HEK293 (cell line): ENCODE measurements around the gene CLPTM1.
A peak's percentile ranks its signal among the peaks of the same experiment; 100 is the strongest.

Experiments
- CTCF ChIA-PET: fragments of 350-600 bp; formaldehyde crosslinking; extraction: SDS; loops from one replicate; lab custom pipeline; 2021; ENCODE audit warnings: antibody characterized with exemption; lab: Yijun Ruan, JAX
- POLR2A ChIA-PET: fragments of 300-600 bp; formaldehyde crosslinking; extraction: SDS; loops from one replicate; lab custom pipeline; 2020; ENCODE audit warnings: antibody characterized with exemption, inconsistent platforms; lab: Yijun Ruan, JAX
- H3K27ac ChIP-seq: fragments of 200-500 bp; sonication (Bioruptor generic); 2 replicates; pipeline ENCODE4 v1.5.1; 2014; ENCODE audit warnings: low read depth, low read length, control low read depth, inconsistent platforms; ENCODE audit errors: extremely low read depth
- H3K36me3 ChIP-seq, 2 experiments: fragments of 200-500 bp in 1 of 2; sonication (Bioruptor generic) in 1 of 2; 1 replicate in 1 of 2; 2 replicates in 1 of 2; pipeline ENCODE4 v1.5.1; 2014 to 2017; ENCODE audit warnings: inconsistent platforms in 2 of 2, low read length in 2 of 2; ENCODE audit not compliant: control insufficient read depth in 2 of 2, insufficient read depth in 1 of 2
- H3K4me1 ChIP-seq: fragments of 200-500 bp; sonication (Bioruptor generic); 2 replicates; pipeline ENCODE4 v1.5.1; 2014; ENCODE audit warnings: mild to moderate bottlenecking, low read length, inconsistent platforms; ENCODE audit not compliant: control insufficient read depth, insufficient read depth
- H3K4me3 ChIP-seq: 2 replicates; pipeline ENCODE4 v1.5.1; 2011; ENCODE audit warnings: low read depth, mild to moderate bottlenecking, control low read depth, low read length, moderate library complexity
- H3K9me3 ChIP-seq: fragments of 200-500 bp; sonication (Bioruptor generic); 2 replicates; pipeline ENCODE4 v1.5.1; 2014; ENCODE audit warnings: low read depth, low read length, inconsistent platforms; ENCODE audit not compliant: control insufficient read depth, insufficient read depth
- GLI2 ChIP-seq: fragments of 450-650 bp; formaldehyde crosslinking; IDR thresholded peaks from 2 replicates; pipeline ENCODE4; 2017; ENCODE audit warnings: missing biosample characterization, missing genetic modification characterization, low read depth, borderline replicate concordance
- GLIS1 ChIP-seq: fragments of 450-650 bp; formaldehyde crosslinking; IDR thresholded peaks from 2 replicates; pipeline ENCODE4 v1.5.1; 2016; ENCODE audit warnings: missing biosample characterization, missing genetic modification characterization
- MZF1 ChIP-seq: fragments of 450-650 bp; formaldehyde crosslinking; IDR thresholded peaks from 2 replicates; pipeline ENCODE4 v1.5.1; 2017; ENCODE audit warnings: missing biosample characterization, missing genetic modification characterization, borderline replicate concordance
- ZBTB1 ChIP-seq: fragments of 450-650 bp; formaldehyde crosslinking; IDR thresholded peaks from 2 replicates; pipeline ENCODE4 v1.5.1; 2016; ENCODE audit warnings: missing biosample characterization, missing genetic modification characterization
- ZNF133 ChIP-seq: fragments of 450-650 bp; formaldehyde crosslinking; IDR thresholded peaks from 2 replicates; pipeline ENCODE4 v1.5.1; 2016; ENCODE audit warnings: missing biosample characterization, missing genetic modification characterization
- ZNF214 ChIP-seq: fragments of 450-650 bp; formaldehyde crosslinking; IDR thresholded peaks from 2 replicates; pipeline ENCODE4 v1.5.1; 2017; ENCODE audit warnings: missing biosample characterization, mild to moderate bottlenecking, missing genetic modification characterization, borderline replicate concordance
- ZNF24 ChIP-seq: fragments of 450-650 bp; formaldehyde crosslinking; IDR thresholded peaks from 2 replicates; pipeline ENCODE4 v1.5.1; 2016; ENCODE audit warnings: missing biosample characterization, missing genetic modification characterization
- ZNF266 ChIP-seq: fragments of 450-650 bp; formaldehyde crosslinking; IDR thresholded peaks from 2 replicates; pipeline ENCODE4 v1.5.1; 2016; ENCODE audit warnings: missing biosample characterization, missing genetic modification characterization, low read depth
- ZNF501 ChIP-seq: fragments of 450-650 bp; formaldehyde crosslinking; IDR thresholded peaks from 2 replicates; pipeline ENCODE4 v1.5.1; 2016; ENCODE audit warnings: missing biosample characterization, missing genetic modification characterization
- ZNF544 ChIP-seq: fragments of 450-650 bp; formaldehyde crosslinking; IDR thresholded peaks from 2 replicates; pipeline ENCODE4 v1.5.0; 2017; ENCODE audit warnings: missing biosample characterization, missing genetic modification characterization
- ZNF580 ChIP-seq: fragments of 450-650 bp; formaldehyde crosslinking; IDR thresholded peaks from 2 replicates; pipeline ENCODE4 v1.5.1; 2016; ENCODE audit warnings: missing biosample characterization, missing genetic modification characterization
- ZNF600 ChIP-seq: fragments of 450-650 bp; formaldehyde crosslinking; IDR thresholded peaks from 2 replicates; pipeline ENCODE4 v1.5.1; 2016; ENCODE audit warnings: missing biosample characterization, missing genetic modification characterization
- ZNF621 ChIP-seq: fragments of 450-650 bp; formaldehyde crosslinking; IDR thresholded peaks from 2 replicates; pipeline ENCODE4 v1.5.1; 2017; ENCODE audit warnings: missing biosample characterization, missing genetic modification characterization
- ZNF623 ChIP-seq: fragments of 450-650 bp; formaldehyde crosslinking; IDR thresholded peaks from 2 replicates; pipeline ENCODE4 v1.5.1; 2016; ENCODE audit warnings: missing biosample characterization, missing genetic modification characterization
- ZNF639 ChIP-seq: fragments of 450-650 bp; formaldehyde crosslinking; IDR thresholded peaks from 2 replicates; pipeline ENCODE4 v1.5.1; 2016; ENCODE audit warnings: missing biosample characterization, missing genetic modification characterization
- ZNF654 ChIP-seq: fragments of 450-650 bp; formaldehyde crosslinking; IDR thresholded peaks from 2 replicates; pipeline ENCODE4 v1.5.1; 2016; ENCODE audit warnings: low read depth, missing biosample characterization, missing genetic modification characterization
- ZNF660 ChIP-seq: fragments of 450-650 bp; IDR thresholded peaks from 2 replicates; pipeline ENCODE4 v1.5.1; 2018; ENCODE audit warnings: missing biosample characterization, mild to moderate bottlenecking, missing genetic modification characterization
- ZNF664 ChIP-seq: fragments of 450-650 bp; formaldehyde crosslinking; IDR thresholded peaks from 2 replicates; pipeline ENCODE4 v1.5.1; 2016; ENCODE audit warnings: missing biosample characterization, missing genetic modification characterization
- ZSCAN16 ChIP-seq: fragments of 450-650 bp; formaldehyde crosslinking; IDR thresholded peaks from 2 replicates; pipeline ENCODE4 v1.5.1; 2016; ENCODE audit warnings: missing biosample characterization, missing genetic modification characterization
- TF ChIP-seq, protein P1 (sequence below): fragments of 450-650 bp; formaldehyde crosslinking; IDR thresholded peaks from 2 replicates; pipeline ENCODE4 v1.5.1; 2016; ENCODE audit warnings: missing biosample characterization, missing genetic modification characterization
- TF ChIP-seq, protein P2 (sequence below): fragments of 450-650 bp; IDR thresholded peaks from 2 replicates; pipeline ENCODE4 v1.5.1; 2018; ENCODE audit warnings: missing biosample characterization, mild to moderate bottlenecking, missing genetic modification characterization
- TF ChIP-seq, protein P3 (sequence below): fragments of 450-650 bp; formaldehyde crosslinking; IDR thresholded peaks from 2 replicates; pipeline ENCODE4 v1.5.1; 2016; ENCODE audit warnings: missing biosample characterization, missing genetic modification characterization

The CLPTM1 gene

DNA sequence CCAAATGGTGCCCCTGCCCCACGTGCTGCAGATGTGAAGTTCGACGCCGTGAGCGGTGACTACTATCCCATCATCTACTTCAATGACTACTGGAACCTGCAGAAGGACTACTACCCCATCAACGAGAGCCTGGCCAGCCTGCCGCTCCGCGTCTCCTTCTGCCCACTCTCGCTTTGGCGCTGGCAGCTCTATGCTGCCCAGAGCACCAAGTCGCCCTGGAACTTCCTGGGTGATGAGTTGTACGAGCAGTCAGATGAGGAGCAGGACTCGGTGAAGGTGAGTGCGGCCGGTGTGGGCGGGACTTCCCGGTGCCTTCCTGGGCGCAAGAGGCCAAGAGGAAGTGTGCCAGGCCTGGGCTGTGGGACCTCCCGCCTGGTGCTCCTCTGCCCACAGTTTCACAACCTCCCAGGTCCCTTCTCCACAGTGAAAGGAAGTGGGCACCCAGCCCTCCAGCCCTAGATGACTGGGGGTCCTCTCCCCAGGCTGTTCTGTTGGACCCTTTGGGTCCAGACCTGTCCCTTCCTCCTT is 32.0 kb downstream of the CLPTM1 start:
- peaks cover 33 to 89% of the 10 kb centered on the region in 2 experiments for H3K36me3 ChIP-seq

GRCh38 chr19:44988273-44988672 is 33.1 kb downstream of the CLPTM1 start:
- POLR2A ChIA-PET: interaction anchor here (0.6 to 2.5 kb wide), 2 partner anchors 13 to 21 kb away, joined by 3 to 11 read pairs; partner anchors contain the start of gene RELB

More for the DNA sequence above, 32.0 kb downstream of the CLPTM1 start:
- Histone ChIP-seq H3K9me3 (no peaks in the 10 kb centered on the region), H3K4me1 (no peaks in the 10 kb centered on the region), H3K4me3 (no peak overlapping the region), H3K27ac (no peak overlapping the region)
- ChIA-PET POLR2A (interaction anchor here (0.6 to 1.3 kb wide), 2 partner anchors 52 to 590 kb away, joined by 4 to 6 read pairs; partner anchors contain the start of gene CLASRP), CTCF (interaction anchor here (1.1 to 2.8 kb wide), 3 partner anchors 12 to 299 kb away, joined by 3 to 22 read pairs (median 4); partner anchors contain the start of gene RELB)
- TF ChIP-seq, protein P1, sequence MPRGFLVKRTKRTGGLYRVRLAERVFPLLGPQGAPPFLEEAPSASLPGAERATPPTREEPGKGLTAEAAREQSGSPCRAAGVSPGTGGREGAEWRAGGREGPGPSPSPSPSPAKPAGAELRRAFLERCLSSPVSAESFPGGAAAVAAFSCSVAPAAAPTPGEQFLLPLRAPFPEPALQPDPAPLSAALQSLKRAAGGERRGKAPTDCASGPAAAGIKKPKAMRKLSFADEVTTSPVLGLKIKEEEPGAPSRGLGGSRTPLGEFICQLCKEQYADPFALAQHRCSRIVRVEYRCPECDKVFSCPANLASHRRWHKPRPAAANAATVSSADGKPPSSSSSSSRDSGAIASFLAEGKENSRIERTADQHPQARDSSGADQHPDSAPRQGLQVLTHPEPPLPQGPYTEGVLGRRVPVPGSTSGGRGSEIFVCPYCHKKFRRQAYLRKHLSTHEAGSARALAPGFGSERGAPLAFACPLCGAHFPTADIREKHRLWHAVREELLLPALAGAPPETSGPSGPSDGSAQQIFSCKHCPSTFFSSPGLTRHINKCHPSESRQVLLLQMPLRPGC: no peak
- TF ChIP-seq ZSCAN16 (tag by site-specific recombination): no peak
- no peak for TF ChIP-seq ZNF266 (tag by site-specific recombination)
- TF ChIP-seq ZNF544 (tag by site-specific recombination): no peak
- TF ChIP-seq ZNF621 (tag by site-specific recombination): no peak
- TF ChIP-seq MZF1 (tag by site-specific recombination): no peak
- TF ChIP-seq ZNF24 (tag by site-specific recombination): no peak
- TF ChIP-seq ZNF664 (tag by site-specific recombination): no peak
- no peak for TF ChIP-seq ZNF214 (tag by site-specific recombination)
- TF ChIP-seq ZNF501: no peak

DNA sequence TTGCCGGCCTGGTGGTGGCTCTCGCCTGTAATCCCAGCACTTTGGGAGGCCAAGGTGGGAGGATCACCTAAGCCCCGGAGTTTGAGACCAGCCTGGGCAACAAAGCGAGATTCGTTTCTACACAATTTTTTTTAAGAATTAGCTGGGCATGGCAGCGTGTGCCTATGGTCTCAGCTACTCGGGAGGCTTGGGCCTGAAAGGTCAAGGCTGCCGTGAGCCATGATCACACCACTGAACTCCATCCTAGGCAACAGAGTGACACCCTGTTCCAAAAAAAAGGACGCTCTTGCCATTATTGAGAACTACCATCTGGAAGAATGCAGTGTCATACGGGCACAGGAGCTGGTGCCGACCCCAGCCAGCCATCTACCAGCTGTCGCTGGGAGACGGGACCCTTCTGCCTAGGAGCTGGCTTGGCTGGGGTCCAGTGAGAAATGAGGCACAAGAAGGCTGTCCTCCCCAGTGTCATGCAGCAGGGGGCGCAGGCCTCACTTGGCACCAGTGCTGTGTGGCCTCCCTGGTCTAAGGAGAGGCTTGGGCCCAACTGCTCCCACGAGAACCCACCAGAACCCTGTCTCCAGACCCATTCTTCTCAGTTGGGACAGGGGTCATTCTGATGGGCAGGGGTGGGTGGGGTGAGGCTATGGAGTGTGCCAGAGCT is 33.8 kb downstream of the CLPTM1 start:
- Histone ChIP-seq H3K36me3 (peaks cover 23 to 88% of the 10 kb centered on the region in 2 experiments), H3K4me3 (no peak overlapping the region), H3K27ac (no peak overlapping the region), H3K9me3 (no peaks in the 10 kb centered on the region), H3K4me1 (no peaks in the 10 kb centered on the region)
- POLR2A ChIA-PET: interaction anchor here (0.6 to 2.5 kb wide), 4 partner anchors 13 to 88 kb away, joined by 3 to 11 read pairs (median 4); partner anchors contain the start of genes CLASRP and RELB
- CTCF ChIA-PET: interaction anchor here (0.5 to 2.9 kb wide), 17 partner anchors 9 to 349 kb away, joined by 3 to 22 read pairs (median 4); partner anchors contain the start of gene RELB
- TF ChIP-seq ZBTB1 (tag by site-specific recombination) (no peak), ZNF654 (tag by site-specific recombination) (peak; percentile 19; the same call in 1 of the 2 replicates), ZNF600 (no peak), ZNF133 (tag by site-specific recombination) (no peak), GLIS1 (tag by site-specific recombination) (0 out of 2 replicates have a peak, but pooled peaks have one; percentile 11), ZNF623 (tag by site-specific recombination) (no peak)
- TF ChIP-seq, protein P2, sequence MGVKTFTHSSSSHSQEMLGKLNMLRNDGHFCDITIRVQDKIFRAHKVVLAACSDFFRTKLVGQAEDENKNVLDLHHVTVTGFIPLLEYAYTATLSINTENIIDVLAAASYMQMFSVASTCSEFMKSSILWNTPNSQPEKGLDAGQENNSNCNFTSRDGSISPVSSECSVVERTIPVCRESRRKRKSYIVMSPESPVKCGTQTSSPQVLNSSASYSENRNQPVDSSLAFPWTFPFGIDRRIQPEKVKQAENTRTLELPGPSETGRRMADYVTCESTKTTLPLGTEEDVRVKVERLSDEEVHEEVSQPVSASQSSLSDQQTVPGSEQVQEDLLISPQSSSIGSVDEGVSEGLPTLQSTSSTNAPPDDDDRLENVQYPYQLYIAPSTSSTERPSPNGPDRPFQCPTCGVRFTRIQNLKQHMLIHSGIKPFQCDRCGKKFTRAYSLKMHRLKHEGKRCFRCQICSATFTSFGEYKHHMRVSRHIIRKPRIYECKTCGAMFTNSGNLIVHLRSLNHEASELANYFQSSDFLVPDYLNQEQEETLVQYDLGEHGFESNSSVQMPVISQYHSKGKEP: no peak
- TF ChIP-seq, protein P3, sequence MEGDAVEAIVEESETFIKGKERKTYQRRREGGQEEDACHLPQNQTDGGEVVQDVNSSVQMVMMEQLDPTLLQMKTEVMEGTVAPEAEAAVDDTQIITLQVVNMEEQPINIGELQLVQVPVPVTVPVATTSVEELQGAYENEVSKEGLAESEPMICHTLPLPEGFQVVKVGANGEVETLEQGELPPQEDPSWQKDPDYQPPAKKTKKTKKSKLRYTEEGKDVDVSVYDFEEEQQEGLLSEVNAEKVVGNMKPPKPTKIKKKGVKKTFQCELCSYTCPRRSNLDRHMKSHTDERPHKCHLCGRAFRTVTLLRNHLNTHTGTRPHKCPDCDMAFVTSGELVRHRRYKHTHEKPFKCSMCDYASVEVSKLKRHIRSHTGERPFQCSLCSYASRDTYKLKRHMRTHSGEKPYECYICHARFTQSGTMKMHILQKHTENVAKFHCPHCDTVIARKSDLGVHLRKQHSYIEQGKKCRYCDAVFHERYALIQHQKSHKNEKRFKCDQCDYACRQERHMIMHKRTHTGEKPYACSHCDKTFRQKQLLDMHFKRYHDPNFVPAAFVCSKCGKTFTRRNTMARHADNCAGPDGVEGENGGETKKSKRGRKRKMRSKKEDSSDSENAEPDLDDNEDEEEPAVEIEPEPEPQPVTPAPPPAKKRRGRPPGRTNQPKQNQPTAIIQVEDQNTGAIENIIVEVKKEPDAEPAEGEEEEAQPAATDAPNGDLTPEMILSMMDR: peak; percentile 66; the same call in 1 of the 2 replicates

More at GRCh38 chr19:44988273-44988672, 33.1 kb downstream of the CLPTM1 start:
- CTCF ChIA-PET: interaction anchor here (0.8 to 2.9 kb wide), 8 partner anchors 8 to 350 kb away, joined by 3 to 22 read pairs (median 7); partner anchors contain the start of gene RELB
- Histone ChIP-seq H3K27ac (no peak overlapping the region), H3K9me3 (no peaks in the 10 kb centered on the region), H3K4me1 (no peaks in the 10 kb centered on the region), H3K36me3 (peaks cover 23 to 88% of the 10 kb centered on the region in 2 experiments), H3K4me3 (no peak overlapping the region)
- TF ChIP-seq ZNF639 (tag by site-specific recombination) (no peak), GLI2 (tag by site-specific recombination) (no peak), ZNF580 (no peak), ZNF660 (tag by site-specific recombination) (no peak)
